Measurements from ENCODE around the gene CCNB2. TPM values are rescaled to one million over a fixed set of nuclear protein-coding genes. Genes with fewer than 3 reads are reported as not detected.

The CCNB2 gene
- total and polyA plus RNA-seq, 10 of the 15 experiments (the other 5 are each of a cell fraction or from before 2014, with no cell fraction given), result 74.1 to 211 (median 103) TPM

- TF ChIP-seq MYB (IDR thresholded peaks at IDR 0.05; ENCODE audit: borderline replicate concordance, low read depth, low read length) (no peak), TAF1 (IDR thresholded peaks at IDR 0.05; ENCODE audit: borderline replicate concordance, low read depth, low read length) (no peak)
Measured at GRCh38 chr15:59155431-59155830, 50.5 kb downstream of the CCNB2 start (continued).

- no peak for TF ChIP-seq BMI1 (IDR thresholded peaks at IDR 0.05; ENCODE audit: borderline replicate concordance)
- TF ChIP-seq ASH2L (IDR thresholded peaks at IDR 0.05; ENCODE audit: borderline replicate concordance, low read depth), result no peak
- no peak for TF ChIP-seq KAT2A (conservative IDR thresholded peaks at IDR 0.05; ENCODE audit: control insufficient read depth, low read depth, low read length)
- no peak for TF ChIP-seq EP300 (IDR thresholded peaks at IDR 0.05; ENCODE audit: borderline replicate concordance in 1 of 2, control insufficient read depth in 1 of 2, low read depth in 2 of 2, low read length in 2 of 2)
- TF ChIP-seq ZNF592 (IDR thresholded peaks at IDR 0.05), result no peak
- TF ChIP-seq ELK1 (IDR thresholded peaks at IDR 0.05; ENCODE audit: low read depth, low read length), result no peak
- no peak for TF ChIP-seq RELB (IDR thresholded peaks at IDR 0.05; ENCODE audit: low read depth)
- TF ChIP-seq IKZF1 (conservative IDR thresholded peaks at IDR 0.05), result no peak
- no peak for TF ChIP-seq NFXL1 (IDR thresholded peaks at IDR 0.05; ENCODE audit: borderline replicate concordance)
- no peak for TF ChIP-seq RUNX3 (IDR thresholded peaks at IDR 0.05; ENCODE audit: low read length)
- POLR2A ChIA-PET, result no interaction called here
- Histone ChIP-seq H2AFZ (ENCODE audit: control insufficient read depth, low read depth, low read length) (no peak overlapping the region), H3K27me3 (replicated peaks in 1 of 2; ENCODE audit: control insufficient read depth in 2 of 2, insufficient read depth in 2 of 2, low read length in 1 of 2) (no peaks in the 10 kb centered on the region), H3K9me3 (replicated peaks; ENCODE audit: control insufficient read depth, insufficient read depth, low read length) (no peaks in the 10 kb centered on the region), H3K9ac (ENCODE audit: control insufficient read depth, insufficient read depth, low read length) (no peak overlapping the region), H3K4me1 (ENCODE audit: control insufficient read depth, insufficient read depth, low read length) (no peaks in the 10 kb centered on the region), H3K4me2 (ENCODE audit: control insufficient read depth, insufficient read depth) (no peak overlapping the region), H3K4me3 (no peak overlapping the region), H3K36me3 (ENCODE audit: control insufficient read depth in 2 of 2, insufficient read depth in 2 of 2, low read length in 1 of 2) (peaks cover 14 to 54% of the 10 kb centered on the region in 2 experiments), H4K20me1 (ENCODE audit: control insufficient read depth, insufficient read depth) (no peaks in the 10 kb centered on the region), H3K27ac (ENCODE audit: control insufficient read depth, insufficient read depth) (no peak overlapping the region), H3K79me2 (ENCODE audit: control insufficient read depth, insufficient read depth, low read length) (no peaks in the 10 kb centered on the region)
- FAIRE-seq (no peak), ATAC-seq (no peak), DNase-seq (ENCODE audit: low read depth, low spot score) (no peak)
- in situ Hi-C loops (cut with MboI), result no loop called here
- RAD21 ChIA-PET (ENCODE audit: unreplicated experiment), result no interaction called here
- 90% methylated on average over 5 of the region's 5 CpGs for WGBS (ENCODE audit: insufficient coverage, insufficient replicate concordance, low lambda C conversion rate, missing lambda C conversion rate)
- SMC1A ChIA-PET (ENCODE audit: uncharacterized antibody, unreplicated experiment), result no interaction called here
- BruUV-seq (replicated peaks), result no TSS peak
- CTCF ChIA-PET, result interaction anchor here (1.3 kb wide), 1 partner anchor 336 kb away, joined by 4 read pairs; no protein-coding TSS in a partner anchor
- intact Hi-C loops (cut with micrococcal nuclease; ENCODE audit: unreplicated experiment), result no loop called here
Measured at GRCh38 chr15:59157396-59157795, 52.5 kb downstream of the CCNB2 start.

Data from GM12878 (cell line).